ENCODE data around the gene C1orf167.
"Not testable (repeated sequence)": the region's sequence is repeated elsewhere in the genome, so short reads cannot be mapped to it uniquely, and the experiment has no call there.

The C1orf167 gene

GRCh38 chr1:11803924-11804665, 42.1 kb downstream of the C1orf167 start:
- not testable (repeated sequence) for DNase-seq

- DNase-seq, result peak; percentile 38
Measured at GRCh38 chr1:11804666-11805421, 42.9 kb downstream of the C1orf167 start.

GRCh38 chr1:11805422-11806306, 43.7 kb downstream of the C1orf167 start, which contains the start of the genes CLCN6 and MTHFR:
Gene CLCN6 (plus strand): TSS chr1:11806191. CDS start chr1:11806263, 72 bp downstream.
Gene MTHFR (minus strand): TSS chr1:11805964. CDS start chr1:11803116, 2,848 bp downstream.
- peak; percentile 99 for DNase-seq

DNA sequence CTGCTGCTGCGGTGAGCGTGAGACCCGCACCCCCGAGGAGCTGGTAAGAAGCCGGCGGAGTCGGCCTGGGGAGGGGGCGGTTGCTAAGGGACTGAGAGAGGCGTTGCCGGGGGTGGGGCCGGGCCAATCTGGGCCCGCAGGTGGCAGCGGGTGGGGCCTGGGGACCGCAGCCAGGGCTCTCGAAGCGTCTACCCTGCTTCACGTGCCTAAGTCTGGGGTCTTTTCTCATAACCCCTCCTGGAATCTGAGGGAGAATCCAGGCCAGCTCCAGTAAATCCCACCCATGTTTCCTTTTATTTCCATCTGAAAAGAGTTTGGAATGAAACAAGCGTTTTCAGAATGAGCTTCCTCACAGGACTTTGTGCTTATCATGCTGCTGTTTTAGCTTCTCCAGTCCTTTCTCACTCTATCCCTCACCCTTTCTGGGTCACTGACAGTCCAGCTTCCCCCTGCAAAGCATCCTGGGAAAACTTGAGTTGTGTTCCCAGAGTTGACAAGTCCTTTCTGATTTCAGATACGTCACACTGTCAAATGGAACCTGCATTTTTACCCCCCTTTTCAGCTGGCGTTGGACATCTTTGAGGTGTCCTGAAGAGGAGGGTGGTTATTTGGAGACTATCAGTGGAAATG, 44.4 kb downstream of the C1orf167 start:
- no peak for DNase-seq

GRCh38 chr1:11807133-11807532, 45.1 kb downstream of the C1orf167 start:
- no peak for DNase-seq

- DNase-seq, result no peak
Measured at GRCh38 chr1:11813021-11813420, 51.0 kb downstream of the C1orf167 start.

DNA sequence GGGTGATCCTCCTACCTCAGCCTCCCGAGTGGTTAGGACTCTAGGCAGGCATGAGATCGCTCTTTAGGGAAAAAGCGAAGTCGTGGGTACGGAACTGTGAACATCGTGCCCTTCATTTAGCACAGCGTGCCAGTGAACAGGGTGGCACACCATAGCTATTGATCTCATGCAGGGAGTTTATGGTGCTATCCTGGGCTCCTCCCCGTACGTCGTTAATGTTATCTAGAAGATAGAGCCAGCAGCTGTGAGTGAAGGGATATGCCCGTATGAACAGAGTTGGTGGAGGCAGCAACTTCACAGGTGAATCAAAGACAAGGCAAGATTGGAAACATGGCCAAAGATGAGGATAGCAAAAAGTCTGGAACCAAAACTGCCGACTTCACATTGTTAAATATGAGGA, 55.2 kb downstream of the C1orf167 start:
- DNase-seq, result no peak

DNA sequence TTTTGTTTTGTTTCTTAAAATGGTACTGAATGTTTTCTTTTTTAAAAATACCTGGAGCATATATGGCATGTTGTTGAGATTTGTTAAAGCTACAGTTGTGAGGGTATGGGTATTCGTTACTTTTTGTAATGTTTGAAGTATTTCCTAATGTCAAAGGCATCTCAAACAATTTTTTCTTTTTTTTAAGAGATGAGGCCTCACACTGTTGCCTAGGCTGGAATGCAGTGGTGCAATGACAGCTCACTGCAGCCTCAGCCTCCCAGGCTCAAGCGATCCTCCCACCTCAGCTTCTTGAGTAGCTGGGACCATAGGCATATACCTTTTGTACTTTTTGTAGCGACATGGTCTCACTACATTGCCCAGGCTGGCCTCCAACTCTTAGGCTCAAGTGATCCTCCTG, 60.1 kb downstream of the C1orf167 start:
- DNase-seq, result no peak

DNA sequence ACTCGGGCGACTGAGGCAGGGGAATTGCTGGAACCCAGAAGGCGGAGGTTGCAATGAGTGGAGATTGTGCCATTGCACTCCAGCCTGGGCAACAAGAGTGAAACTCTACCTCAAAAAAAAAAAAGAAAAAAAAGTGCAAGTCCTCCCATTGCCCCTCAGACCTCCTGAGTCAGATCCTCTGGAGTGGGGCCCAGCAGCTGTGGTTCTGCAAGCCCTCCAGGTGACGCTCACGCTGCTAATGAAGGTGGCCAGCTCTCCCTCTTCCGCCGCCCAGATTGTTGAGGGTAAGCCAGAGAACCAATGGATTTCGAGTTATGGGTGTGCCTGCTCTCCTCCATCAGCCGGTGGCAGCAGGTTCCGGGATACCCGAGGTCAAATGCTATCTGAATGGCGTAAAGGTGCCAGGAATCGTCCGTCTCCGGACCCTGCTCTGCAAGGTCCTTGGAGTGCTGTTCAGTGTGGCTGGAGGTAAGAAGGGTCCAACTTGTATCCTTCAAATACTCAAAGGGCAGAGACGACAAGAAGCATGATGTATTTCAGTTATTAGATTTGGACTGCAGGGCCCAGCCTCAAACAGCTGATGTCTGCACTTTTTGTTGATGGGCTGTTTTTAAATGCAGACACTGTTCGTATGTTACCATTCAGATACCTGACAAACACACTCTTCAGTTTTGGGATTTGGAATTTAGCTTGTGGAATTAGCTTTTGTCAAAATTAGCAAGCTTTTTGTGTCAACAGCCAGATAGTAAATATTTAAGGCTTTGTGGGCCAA, 61.6 kb downstream of the C1orf167 start:
- no peak for DNase-seq

GRCh38 chr1:11825131-11825530, 63.1 kb downstream of the C1orf167 start:
- no peak for DNase-seq

DNA sequence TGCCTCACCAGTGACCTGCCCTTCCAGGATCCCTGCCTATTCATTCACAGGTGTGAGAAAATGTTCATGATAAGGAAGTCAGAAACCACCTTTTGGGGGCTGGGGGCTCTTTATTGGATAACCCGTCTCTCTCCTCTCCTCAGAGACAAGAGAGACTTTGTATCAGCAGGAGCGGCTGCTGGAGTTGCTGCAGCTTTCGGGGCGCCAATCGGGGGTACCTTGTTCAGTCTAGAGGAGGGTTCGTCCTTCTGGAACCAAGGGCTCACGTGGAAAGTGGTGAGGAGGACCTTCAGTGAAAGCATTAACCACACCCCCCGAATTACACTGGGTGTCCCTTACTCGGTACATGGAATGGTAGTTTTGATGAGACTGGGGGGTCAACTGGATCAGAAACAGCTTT, 65.0 kb downstream of the C1orf167 start:
- DNase-seq, result no peak

- no peak for DNase-seq
Measured at GRCh38 chr1:11828511-11828910, 66.5 kb downstream of the C1orf167 start.

DNA sequence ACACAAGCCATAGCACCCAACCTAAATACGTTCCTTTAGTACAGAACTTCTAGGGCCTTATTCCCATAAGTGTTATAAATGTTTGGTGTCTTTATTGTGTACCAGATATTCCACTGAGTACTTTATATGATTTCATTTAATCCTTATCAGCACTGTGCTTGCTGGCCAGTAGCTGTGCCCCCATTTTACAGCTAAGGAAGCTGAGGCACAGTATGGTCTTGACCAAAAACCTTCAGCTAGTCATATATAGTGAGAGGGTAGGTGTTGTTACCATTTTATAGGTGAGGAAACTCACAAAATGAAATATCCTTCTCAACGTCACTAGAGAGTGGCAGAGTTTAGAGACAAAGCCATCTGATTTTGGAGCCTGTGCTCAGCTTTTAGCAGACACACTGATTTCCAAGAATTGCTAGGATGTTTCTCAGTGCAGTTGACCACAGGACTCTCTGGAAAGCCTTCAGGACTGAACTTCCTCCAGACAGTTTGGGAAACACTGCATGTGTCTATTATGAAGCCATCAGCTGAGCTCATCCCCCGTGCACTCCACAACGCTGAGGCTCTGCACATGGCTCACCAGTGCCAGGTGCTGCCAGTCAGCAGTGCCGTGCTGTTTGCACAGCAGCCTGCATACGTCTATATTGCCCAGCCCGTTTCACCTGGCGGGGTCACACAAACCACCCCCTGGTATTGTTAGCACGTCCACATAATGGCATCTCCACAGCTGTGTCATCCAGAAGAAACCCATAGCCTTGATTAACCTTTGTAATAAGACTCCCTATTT, 70.1 kb downstream of the C1orf167 start:
- DNase-seq, result no peak

DNA sequence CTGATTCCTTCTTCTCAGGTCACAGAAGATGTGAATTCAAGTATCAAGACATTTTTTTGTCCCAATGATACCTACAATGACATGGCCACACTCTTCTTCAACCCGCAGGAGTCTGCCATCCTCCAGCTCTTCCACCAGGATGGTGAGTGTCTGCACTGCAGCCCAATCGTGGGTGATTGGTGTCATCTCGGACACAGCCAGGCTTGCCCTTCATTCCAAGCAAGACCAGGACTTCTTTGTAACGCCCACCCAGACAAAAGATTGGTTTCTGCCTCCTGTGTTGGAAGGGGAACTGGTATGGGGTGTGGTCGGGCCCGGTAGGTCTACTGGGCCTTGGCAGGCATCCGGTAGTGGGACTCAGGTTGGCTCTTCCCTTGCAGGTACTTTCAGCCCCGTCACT, 71.5 kb downstream of the C1orf167 start:
- DNase-seq, result no peak

DNA sequence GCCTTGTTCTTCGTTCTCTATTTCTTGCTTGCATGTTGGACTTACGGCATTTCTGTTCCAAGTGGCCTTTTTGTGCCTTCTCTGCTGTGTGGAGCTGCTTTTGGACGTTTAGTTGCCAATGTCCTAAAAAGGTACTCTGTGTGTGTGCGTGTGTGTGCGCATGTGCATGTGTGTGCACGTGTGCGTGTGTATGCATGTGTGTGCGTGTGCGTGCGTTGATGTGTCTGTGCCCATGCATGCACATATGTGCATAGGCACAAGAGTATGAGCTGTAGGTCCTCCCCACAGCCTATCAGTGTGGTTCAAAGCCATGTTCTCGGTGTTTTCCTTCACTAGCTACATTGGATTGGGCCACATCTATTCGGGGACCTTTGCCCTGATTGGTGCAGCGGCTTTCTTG, 71.9 kb downstream of the C1orf167 start:
- DNase-seq, result no peak

DNA sequence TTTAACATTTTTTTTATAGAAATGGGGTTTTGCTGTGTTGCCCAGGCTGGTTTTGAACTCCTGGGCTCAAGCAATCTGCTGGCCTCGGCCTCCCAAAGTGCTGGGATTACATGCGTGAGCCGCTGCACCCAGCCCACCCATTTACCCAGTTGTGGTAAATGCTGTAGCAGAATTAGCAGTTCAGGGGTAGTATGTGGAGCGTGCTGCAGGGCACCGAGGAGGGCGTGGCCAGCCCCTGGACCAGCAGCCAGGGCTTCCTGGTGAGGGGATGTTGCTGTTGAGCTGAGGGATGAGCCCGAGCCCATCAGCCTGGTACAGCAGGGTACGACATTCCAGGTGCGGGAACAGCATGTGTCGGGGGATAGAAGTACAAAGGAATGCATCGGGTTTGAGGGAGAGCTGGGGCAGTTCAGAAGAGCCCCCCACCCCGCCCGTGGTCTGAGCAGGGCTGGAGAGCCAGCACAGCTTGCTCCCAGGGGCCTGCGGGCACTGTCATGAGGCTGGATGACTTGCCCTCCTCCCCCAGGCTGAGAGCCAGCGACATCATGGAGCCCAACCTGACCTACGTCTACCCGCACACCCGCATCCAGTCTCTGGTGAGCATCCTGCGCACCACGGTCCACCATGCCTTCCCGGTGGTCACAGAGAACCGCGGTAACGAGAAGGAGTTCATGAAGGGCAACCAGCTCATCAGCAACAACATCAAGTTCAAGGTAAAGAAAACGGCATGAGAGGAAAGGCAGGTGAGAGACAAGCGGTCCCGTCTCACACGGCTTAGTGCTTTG, 73.6 kb downstream of the C1orf167 start:
- no peak for DNase-seq

GRCh38 chr1:11836955-11837766, 75.2 kb downstream of the C1orf167 start:
- DNase-seq, result no peak

DNA sequence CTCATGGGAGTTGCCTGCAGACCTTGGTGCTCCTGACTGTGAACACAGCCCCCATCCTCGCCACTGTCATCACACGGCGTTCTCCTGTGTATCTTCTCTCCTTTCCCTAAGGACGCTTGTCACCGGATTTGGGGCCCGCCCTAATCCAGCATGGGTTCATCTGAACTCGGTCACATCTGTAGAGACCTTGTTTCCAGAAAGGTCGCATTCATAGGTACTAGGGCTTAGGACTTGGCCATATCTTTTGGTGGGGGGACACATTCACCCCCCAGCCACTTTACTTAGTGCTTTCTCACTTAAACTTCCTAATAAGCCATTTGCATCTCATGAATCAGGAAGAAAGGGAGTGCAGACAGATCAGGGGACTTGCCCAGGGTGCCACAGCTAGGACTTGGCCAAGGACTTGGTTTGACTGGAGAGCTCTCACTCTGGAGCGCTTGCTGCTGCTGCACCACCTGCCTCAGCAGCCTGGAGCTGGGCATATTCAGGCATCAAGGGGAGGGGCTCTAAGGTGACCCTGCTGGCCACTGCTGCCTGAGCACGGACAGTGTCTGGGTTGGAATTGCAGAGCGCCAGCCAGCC, 75.9 kb downstream of the C1orf167 start:
- no peak for DNase-seq
